Measurements from ENCODE around the gene PRKCQ. TPM values are rescaled to one million over a fixed set of nuclear protein-coding genes. Genes with fewer than 3 reads are reported as not detected.

The PRKCQ gene
- total RNA-seq, 1 donor from 2014 or later = 0.15 TPM

DNA sequence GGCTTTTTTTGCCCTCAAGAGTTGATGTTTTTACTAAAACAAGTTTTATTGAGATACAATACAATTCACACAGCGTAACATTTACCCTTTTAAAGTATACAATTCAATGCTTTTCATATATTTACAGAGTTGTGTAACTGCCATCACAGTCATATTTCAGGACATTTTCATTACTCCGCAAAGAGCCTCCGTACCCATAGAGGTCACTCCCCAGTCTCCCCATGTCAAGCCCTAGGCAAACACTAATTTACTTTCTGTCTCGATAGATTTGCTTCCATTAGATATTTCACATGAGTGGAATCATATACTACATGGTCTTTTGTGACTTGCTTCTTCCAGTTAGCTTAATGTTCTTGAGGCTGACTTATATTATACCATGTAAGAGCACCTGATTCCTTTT is 183.8 kb downstream of the PRKCQ start:
- TF ChIP-seq CTCF (IDR thresholded peaks at IDR 0.05) = no peak
- DNase-seq (ENCODE audit: low spot score) = no peak
- Mint-ChIP-seq H3K27ac (ENCODE audit: unreplicated experiment) (no peak overlapping the region), H3K36me3 (ENCODE audit: low read depth) (no peaks in the 10 kb centered on the region), H3K9me3 (ENCODE audit: low read depth) (peaks cover under 1% of the 10 kb centered on the region), H3K4me1 (ENCODE audit: low read depth) (peaks cover 24% of the 10 kb centered on the region), H3K27me3 (ENCODE audit: low read depth) (no peaks in the 10 kb centered on the region), H3K4me3 (ENCODE audit: unreplicated experiment) (no peak overlapping the region)

DNA sequence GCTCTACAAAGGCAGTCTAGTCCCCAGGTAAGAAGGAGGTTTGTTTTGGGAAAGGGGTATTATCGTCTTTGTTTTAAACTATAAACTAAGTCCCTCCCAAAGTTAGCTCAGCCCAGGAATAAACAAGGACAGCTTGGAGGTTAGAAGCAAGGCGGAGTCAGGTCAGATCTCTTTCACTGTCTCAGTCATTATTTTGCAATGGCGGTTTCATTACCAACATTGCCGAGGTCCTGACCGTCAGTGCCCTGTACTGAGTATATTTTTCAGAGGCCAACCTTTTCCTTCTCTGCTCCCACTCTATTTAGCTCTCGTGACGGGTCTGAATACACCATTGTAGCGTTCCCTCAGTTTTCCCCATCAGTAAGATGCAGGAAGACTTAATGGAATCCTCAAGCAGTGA is 184.5 kb downstream of the PRKCQ start:
- Mint-ChIP-seq H3K27ac (ENCODE audit: unreplicated experiment) (no peak overlapping the region), H3K36me3 (ENCODE audit: low read depth) (no peaks in the 10 kb centered on the region)
- TF ChIP-seq CTCF (IDR thresholded peaks at IDR 0.05) = no peak

DNA sequence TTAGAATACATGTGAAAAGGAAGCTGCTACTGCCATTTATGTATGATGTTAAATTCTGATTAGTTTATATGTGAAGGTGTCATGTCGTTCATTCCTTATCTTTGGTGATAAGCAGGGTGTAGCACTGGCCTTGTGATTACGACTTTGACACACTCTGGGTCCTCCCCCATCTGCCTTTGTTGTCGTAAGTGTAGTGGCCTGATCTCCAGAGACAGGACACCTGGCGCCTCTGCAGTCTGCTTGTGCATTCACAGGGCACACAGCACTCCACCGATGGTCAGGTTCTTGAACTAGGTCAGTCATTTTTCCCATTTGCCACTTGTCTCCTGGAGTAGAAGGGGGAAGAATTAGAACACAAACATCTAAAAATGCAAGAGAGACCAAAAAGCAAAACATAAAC is 186.0 kb downstream of the PRKCQ start:
- H3K27ac Mint-ChIP-seq (ENCODE audit: unreplicated experiment) = no peak overlapping the region
- H3K27me3 Mint-ChIP-seq (ENCODE audit: low read depth) = no peaks in the 10 kb centered on the region
- peaks cover 5% of the 10 kb centered on the region for H3K36me3 Mint-ChIP-seq (ENCODE audit: low read depth)
- peaks cover 8% of the 10 kb centered on the region for H3K4me1 Mint-ChIP-seq (ENCODE audit: low read depth)
- no peak overlapping the region for H3K4me3 Mint-ChIP-seq (ENCODE audit: unreplicated experiment)
- DNase-seq (ENCODE audit: low spot score) = no peak
- no peak for TF ChIP-seq CTCF (IDR thresholded peaks at IDR 0.05)
- H3K9me3 Mint-ChIP-seq (ENCODE audit: low read depth) = peaks cover 19% of the 10 kb centered on the region

More for the DNA sequence above, 184.5 kb downstream of the PRKCQ start:
- H3K9me3 Mint-ChIP-seq (ENCODE audit: low read depth) = peaks cover 6% of the 10 kb centered on the region
- H3K4me1 Mint-ChIP-seq (ENCODE audit: low read depth) = peaks cover 21% of the 10 kb centered on the region
- no peaks in the 10 kb centered on the region for H3K27me3 Mint-ChIP-seq (ENCODE audit: low read depth)
- H3K4me3 Mint-ChIP-seq (ENCODE audit: unreplicated experiment) = no peak overlapping the region
- DNase-seq (ENCODE audit: low spot score) = no peak

DNA sequence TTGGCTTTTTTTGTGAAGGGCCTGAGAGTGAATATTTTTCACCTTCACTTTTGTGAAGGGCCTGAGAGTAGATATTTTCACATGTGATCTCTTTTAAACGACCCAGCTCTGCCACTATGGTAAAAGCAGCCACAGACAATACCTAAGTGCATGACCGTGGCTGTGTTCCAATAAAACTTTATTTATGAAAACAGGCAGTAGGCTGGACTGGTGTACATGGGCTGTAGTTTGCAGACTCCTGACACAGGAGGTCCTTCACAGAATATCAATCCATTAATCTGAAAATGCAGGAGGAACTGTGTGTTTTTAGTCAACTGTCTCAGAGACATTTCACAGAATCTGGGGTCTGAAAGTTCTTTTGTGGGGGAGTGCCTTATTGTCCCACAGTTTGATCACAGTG is 186.9 kb downstream of the PRKCQ start:
- no peak overlapping the region for H3K4me3 Mint-ChIP-seq (ENCODE audit: unreplicated experiment)
- DNase-seq (ENCODE audit: low spot score) = no peak
- peaks cover 5% of the 10 kb centered on the region for H3K36me3 Mint-ChIP-seq (ENCODE audit: low read depth)
- no peaks in the 10 kb centered on the region for H3K27me3 Mint-ChIP-seq (ENCODE audit: low read depth)
- H3K4me1 Mint-ChIP-seq (ENCODE audit: low read depth) = no peaks in the 10 kb centered on the region
- H3K9me3 Mint-ChIP-seq (ENCODE audit: low read depth) = peaks cover 19% of the 10 kb centered on the region
- no peak for TF ChIP-seq CTCF (IDR thresholded peaks at IDR 0.05)
- no peak overlapping the region for H3K27ac Mint-ChIP-seq (ENCODE audit: unreplicated experiment)

- Mint-ChIP-seq H3K36me3 (ENCODE audit: low read depth) (peaks cover 5% of the 10 kb centered on the region), H3K27me3 (ENCODE audit: low read depth) (no peaks in the 10 kb centered on the region), H3K9me3 (ENCODE audit: low read depth) (peaks cover 19% of the 10 kb centered on the region), H3K4me3 (ENCODE audit: unreplicated experiment) (no peak overlapping the region), H3K4me1 (ENCODE audit: low read depth) (no peaks in the 10 kb centered on the region), H3K27ac (ENCODE audit: unreplicated experiment) (no peak overlapping the region)
- TF ChIP-seq CTCF (IDR thresholded peaks at IDR 0.05) = no peak
- DNase-seq (ENCODE audit: low spot score) = no peak
Measured at GRCh38 chr10:6390213-6390845, 189.7 kb downstream of the PRKCQ start.

All from chondrocyte (in vitro differentiated cells).